HepG2 (cell line): Measurements from ENCODE around the gene UNC5B. TPM values are rescaled to one million over a fixed set of nuclear protein-coding genes. Genes with fewer than 3 reads are reported as not detected.

Experiments
- RFX5 ChIP-seq: IDR thresholded peaks from 2 replicates; pipeline ENCODE4 v1.6.1; 2011; ENCODE audit warnings: low read depth, low read length, improper control_type of control experiment
- ZNF121 ChIP-seq: sonication (generic); formaldehyde crosslinking; IDR thresholded peaks from 2 replicates; pipeline ENCODE4 v1.5.0; 2020; ENCODE audit warnings: mild to moderate bottlenecking, missing genetic modification reagents
- ZNF619 ChIP-seq: sonication (generic); formaldehyde crosslinking; IDR thresholded peaks from 2 replicates; pipeline ENCODE4 v1.4.0; 2020; ENCODE audit warnings: mild to moderate bottlenecking, missing genetic modification reagents
- ZNF747 ChIP-seq: sonication (generic); formaldehyde crosslinking; IDR thresholded peaks from 2 replicates; pipeline ENCODE4 v1.8.1; 2023; ENCODE audit warnings: missing genetic modification reagents, mild to moderate bottlenecking, borderline replicate concordance
- polyA plus RNA-seq, 8 experiments: library from polyadenylated mRNA; depleted of rRNA in 3 of 8; stranded (reverse) in 7 of 8; unstranded in 1 of 8; fragments of >200 nt; fragmentation: Illumina TruSeq in 4 of 8; extraction: Trizol in 4 of 8; gene quantifications; 2 replicates each; pipeline versions ENCODE4 v1.2.1 to v1.2.3, GENCODE V29; 2011 to 2016; ENCODE audit warnings: low read depth in 4 of 8, missing spikeins in 1 of 8, mixed read lengths in 1 of 8; ENCODE audit not compliant: insufficient read depth in 1 of 8
- total RNA-seq, 5 experiments: library from RNA; depleted of rRNA; stranded (reverse); fragments of >200 nt; fragmentation: Illumina TruSeq; extraction: Trizol; gene quantifications; 2 replicates each; pipeline ENCODE4 v1.2.3, GENCODE V29; 2016; ENCODE audit warnings: low read depth in 1 of 5
- TF ChIP-seq, protein P1 (sequence below): IDR thresholded peaks from 2 replicates; pipeline ENCODE4 v1.6.1; 2016; ENCODE audit warnings: mild to moderate bottlenecking, missing biosample characterization, missing genetic modification reagents
- TF ChIP-seq, protein P2 (sequence below): IDR thresholded peaks from 2 replicates; pipeline ENCODE4 v1.6.1; 2012; ENCODE audit warnings: low read depth, low read length, improper control_type of control experiment
- TF ChIP-seq, protein P3 (sequence below): IDR thresholded peaks from 2 replicates; pipeline ENCODE4 v1.6.1; 2016; ENCODE audit warnings: missing genetic modification reagents, missing compliant biosample characterization

UNC5B gene
- total and polyA plus RNA-seq, 2 of the 13 experiments (the other 11 are each of a cell fraction or from before 2014, with no cell fraction given) = 0.07 TPM

DNA sequence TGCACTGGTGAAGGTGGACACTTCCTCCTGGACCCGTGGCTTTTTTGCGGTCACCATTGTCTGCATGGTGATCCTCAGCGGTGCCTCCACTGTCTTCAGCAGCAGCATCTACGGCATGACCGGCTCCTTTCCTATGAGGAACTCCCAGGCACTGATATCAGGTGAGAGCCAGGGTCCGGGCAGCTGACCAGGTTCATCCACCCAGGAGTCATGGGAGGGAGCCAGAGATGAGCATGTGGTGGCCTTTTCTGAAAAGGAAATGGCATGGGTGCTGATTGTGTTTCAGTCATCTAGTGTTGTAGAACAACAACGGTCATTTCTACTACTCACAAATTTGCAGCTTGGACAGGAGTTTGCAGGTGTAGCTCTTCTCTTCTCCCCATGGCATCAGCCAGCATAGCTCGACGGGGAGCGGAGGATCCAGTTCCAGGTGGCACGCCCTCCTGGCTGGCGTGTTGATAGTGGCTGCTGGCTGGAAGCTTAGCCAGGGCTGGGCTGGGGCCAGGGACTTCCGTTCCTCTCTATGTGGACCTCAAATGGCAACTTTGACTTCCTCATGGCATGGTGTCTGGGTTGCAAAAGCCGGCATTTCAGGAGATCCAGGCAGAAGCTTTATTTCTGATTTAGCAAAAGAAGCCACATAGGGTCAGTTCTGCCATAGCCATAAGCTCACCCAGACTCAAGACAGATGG lies 139.4 kb downstream of the UNC5B start (continued):
- TF ChIP-seq ZNF619 (CRISPR knock-in tag) (no peak), RFX5 (no peak), ZNF747 (CRISPR knock-in tag) (no peak), ZNF121 (CRISPR knock-in tag) (no peak)
- TF ChIP-seq, protein P1, sequence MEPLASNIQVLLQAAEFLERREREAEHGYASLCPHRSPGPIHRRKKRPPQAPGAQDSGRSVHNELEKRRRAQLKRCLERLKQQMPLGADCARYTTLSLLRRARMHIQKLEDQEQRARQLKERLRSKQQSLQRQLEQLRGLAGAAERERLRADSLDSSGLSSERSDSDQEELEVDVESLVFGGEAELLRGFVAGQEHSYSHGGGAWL = no peak
- TF ChIP-seq, protein P2, sequence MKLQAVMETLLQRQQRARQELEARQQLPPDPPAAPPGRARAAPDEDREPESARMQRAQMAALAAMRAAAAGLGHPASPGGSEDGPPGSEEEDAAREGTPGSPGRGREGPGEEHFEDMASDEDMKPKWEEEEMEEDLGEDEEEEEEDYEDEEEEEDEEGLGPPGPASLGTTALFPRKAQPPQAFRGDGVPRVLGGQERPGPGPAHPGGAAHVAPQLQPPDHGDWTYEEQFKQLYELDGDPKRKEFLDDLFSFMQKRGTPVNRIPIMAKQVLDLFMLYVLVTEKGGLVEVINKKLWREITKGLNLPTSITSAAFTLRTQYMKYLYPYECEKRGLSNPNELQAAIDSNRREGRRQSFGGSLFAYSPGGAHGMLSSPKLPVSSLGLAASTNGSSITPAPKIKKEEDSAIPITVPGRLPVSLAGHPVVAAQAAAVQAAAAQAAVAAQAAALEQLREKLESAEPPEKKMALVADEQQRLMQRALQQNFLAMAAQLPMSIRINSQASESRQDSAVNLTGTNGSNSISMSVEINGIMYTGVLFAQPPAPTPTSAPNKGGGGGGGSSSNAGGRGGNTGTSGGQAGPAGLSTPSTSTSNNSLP = no peak
- TF ChIP-seq, protein P3, sequence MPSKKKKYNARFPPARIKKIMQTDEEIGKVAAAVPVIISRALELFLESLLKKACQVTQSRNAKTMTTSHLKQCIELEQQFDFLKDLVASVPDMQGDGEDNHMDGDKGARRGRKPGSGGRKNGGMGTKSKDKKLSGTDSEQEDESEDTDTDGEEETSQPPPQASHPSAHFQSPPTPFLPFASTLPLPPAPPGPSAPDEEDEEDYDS (CRISPR knock-in tag) = no peak

Other genes with a start within 250 kb of the UNC5B start
- 5.3 and 8.6 TPM in 2 replicates for gene SLC29A3, start 106.7 kb downstream of the UNC5B start, total RNA-seq (2016; rRNA removed; fragmentation: Illumina TruSeq; extraction: Trizol)
- gene SLC29A3, start 106.7 kb downstream of the UNC5B start, polyA plus RNA-seq (2011; rRNA removed) = 11.8 and 14.4 TPM in 2 replicates
- gene CDH23, start 184.3 kb downstream of the UNC5B start, total RNA-seq (2016; rRNA removed; fragmentation: Illumina TruSeq; extraction: Trizol) = not detected in 2 replicates
- 0.13 and 0.48 TPM in 2 replicates for gene CDH23, start 184.3 kb downstream of the UNC5B start, polyA plus RNA-seq (2011; rRNA removed)